Medulla oblongata (tissue), 1 donor: ENCODE measurements around the gene SLC37A1.

ENCODE experiments used
- DNase-seq: peaks from one replicate; pipeline ENCODE4 v3.0.0-alpha.2; 2015; ENCODE audit errors: extremely low spot score

The SLC37A1 gene

GRCh38 chr21:42574234-42575027 lies 60.8 kb downstream of the SLC37A1 start:
- no peak for DNase-seq

- DNase-seq: no peak
These were observed 61.5 kb downstream of the SLC37A1 start for GRCh38 chr21:42575111-42575510.

- no peak for DNase-seq
These were observed 63.0 kb downstream of the SLC37A1 start for GRCh38 chr21:42576639-42577038.

GRCh38 chr21:42578034-42578433 lies 64.4 kb downstream of the SLC37A1 start:
- DNase-seq: no peak

GRCh38 chr21:42578761-42579415 lies 65.2 kb downstream of the SLC37A1 start:
- DNase-seq: no peak

- DNase-seq: no peak
These were observed 65.9 kb downstream of the SLC37A1 start for GRCh38 chr21:42579456-42580075.

- no peak for DNase-seq
These were observed 66.6 kb downstream of the SLC37A1 start for GRCh38 chr21:42580076-42580792.

- DNase-seq: no peak
These were observed 67.2 kb downstream of the SLC37A1 start for GRCh38 chr21:42580793-42581321.

GRCh38 chr21:42581336-42581992 lies 67.8 kb downstream of the SLC37A1 start:
- no peak for DNase-seq

GRCh38 chr21:42581993-42582786 lies 68.5 kb downstream of the SLC37A1 start:
- no peak for DNase-seq

GRCh38 chr21:42582787-42583476 lies 69.3 kb downstream of the SLC37A1 start:
- DNase-seq: no peak

- no peak for DNase-seq
These were observed 70.0 kb downstream of the SLC37A1 start for GRCh38 chr21:42583477-42584295.

- DNase-seq: no peak
These were observed 70.6 kb downstream of the SLC37A1 start for GRCh38 chr21:42584296-42584641.

GRCh38 chr21:42585881-42586280 lies 72.2 kb downstream of the SLC37A1 start:
- no peak for DNase-seq

- no peak for DNase-seq
These were observed 72.8 kb downstream of the SLC37A1 start for GRCh38 chr21:42586406-42586805.

- no peak for DNase-seq
These were observed 73.4 kb downstream of the SLC37A1 start for GRCh38 chr21:42587036-42587435.

GRCh38 chr21:42590431-42591131 lies 76.9 kb downstream of the SLC37A1 start:
- no peak for DNase-seq

GRCh38 chr21:42591170-42591869 lies 77.7 kb downstream of the SLC37A1 start:
- DNase-seq: no peak
